Transverse colon (tissue), 4 donors: ENCODE results near the gene C19orf67.

Experiments used
- POLR2A ChIP-seq: fragments of 450-650 bp; IDR thresholded peaks from one replicate; pipeline ENCODE4 v1.6.1; 2016; ENCODE audit warnings: antibody characterized with exemption, mild to moderate bottlenecking, moderate library complexity
- POLR2AphosphoS5 ChIP-seq, 3 donors: sonication (generic); formaldehyde crosslinking; IDR thresholded peaks; one replicate each; pipeline ENCODE4 v1.6.1; 2016; ENCODE audit warnings: antibody characterized with exemption in 3 of 3
- TF ChIP-seq, protein P1 (sequence below), 5 experiments: fragments of 200-600 bp in 3 of 5; fragments of 450-650 bp in 2 of 5; sonication (generic) in 3 of 5; IDR thresholded peaks; 1 replicate in 2 of 5; 2 replicates in 3 of 5; pipeline ENCODE4 v1.5.1; 2016 to 2017; ENCODE audit warnings: antibody characterized with exemption in 5 of 5, inconsistent platforms in 3 of 5, mild to moderate bottlenecking in 2 of 5, moderate library complexity in 1 of 5

DNA sequence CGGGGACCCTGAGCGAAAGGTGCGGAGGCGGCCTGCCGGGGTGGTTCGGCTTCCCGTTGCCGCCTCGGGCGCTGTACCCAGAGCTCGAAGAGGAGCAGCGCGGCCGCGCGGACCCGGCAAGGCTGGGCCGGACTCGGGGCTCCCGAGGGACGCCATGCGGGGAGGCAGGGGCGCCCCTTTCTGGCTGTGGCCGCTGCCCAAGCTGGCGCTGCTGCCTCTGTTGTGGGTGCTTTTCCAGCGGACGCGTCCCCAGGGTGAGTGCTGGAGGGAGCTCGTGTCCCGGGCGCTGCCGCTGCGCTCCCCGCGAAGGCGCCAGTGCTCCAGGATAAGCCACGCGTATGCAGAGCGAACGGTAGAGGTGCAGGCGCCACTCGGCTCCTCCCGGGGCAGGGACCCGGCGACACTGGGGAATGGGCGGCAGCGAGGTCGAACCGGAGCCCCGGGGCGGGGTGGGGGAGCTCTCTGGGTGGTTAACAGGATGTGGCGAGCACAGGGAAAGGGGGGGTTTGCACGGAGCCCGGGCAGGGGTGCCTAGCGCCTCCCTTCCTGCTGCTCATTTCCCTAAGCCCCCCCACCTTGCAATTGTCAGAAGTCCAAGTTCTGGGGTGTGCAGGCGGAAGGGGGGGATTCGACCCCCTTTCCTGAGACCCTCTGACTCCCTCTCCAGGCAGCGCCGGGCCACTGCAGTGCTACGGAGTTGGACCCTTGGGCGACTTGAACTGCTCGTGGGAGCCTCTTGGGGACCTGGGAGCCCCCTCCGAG is 53.7 kb downstream of the C19orf67 start, which contains the start of gene IL27RA:
- TF ChIP-seq, protein P1, sequence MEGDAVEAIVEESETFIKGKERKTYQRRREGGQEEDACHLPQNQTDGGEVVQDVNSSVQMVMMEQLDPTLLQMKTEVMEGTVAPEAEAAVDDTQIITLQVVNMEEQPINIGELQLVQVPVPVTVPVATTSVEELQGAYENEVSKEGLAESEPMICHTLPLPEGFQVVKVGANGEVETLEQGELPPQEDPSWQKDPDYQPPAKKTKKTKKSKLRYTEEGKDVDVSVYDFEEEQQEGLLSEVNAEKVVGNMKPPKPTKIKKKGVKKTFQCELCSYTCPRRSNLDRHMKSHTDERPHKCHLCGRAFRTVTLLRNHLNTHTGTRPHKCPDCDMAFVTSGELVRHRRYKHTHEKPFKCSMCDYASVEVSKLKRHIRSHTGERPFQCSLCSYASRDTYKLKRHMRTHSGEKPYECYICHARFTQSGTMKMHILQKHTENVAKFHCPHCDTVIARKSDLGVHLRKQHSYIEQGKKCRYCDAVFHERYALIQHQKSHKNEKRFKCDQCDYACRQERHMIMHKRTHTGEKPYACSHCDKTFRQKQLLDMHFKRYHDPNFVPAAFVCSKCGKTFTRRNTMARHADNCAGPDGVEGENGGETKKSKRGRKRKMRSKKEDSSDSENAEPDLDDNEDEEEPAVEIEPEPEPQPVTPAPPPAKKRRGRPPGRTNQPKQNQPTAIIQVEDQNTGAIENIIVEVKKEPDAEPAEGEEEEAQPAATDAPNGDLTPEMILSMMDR (IDR thresholded peaks at IDR 0.05): peak; percentile 48 to 68 (median 56)
- peak in 1 of 3 donors; percentile 23 for TF ChIP-seq POLR2AphosphoS5 (IDR thresholded peaks at IDR 0.05)
- TF ChIP-seq POLR2A: peak; percentile 33
